Peyer's patch (tissue), 4 donors: ENCODE data around the gene HOXA5.

ENCODE experiments used
- CTCF ChIP-seq, 6 experiments: fragments of 450-650 bp in 4 of 6; fragments of 200-600 bp in 2 of 6; sonication (generic) in 1 of 6; IDR thresholded peaks; one replicate each; pipeline ENCODE4 v1.5.1; 2017 to 2019; ENCODE audit warnings: antibody characterized with exemption in 6 of 6, mild to moderate bottlenecking in 3 of 6, moderate library complexity in 1 of 6
- POLR2A ChIP-seq, 2 donors: fragments of 450-650 bp; IDR thresholded peaks; one replicate each; pipeline ENCODE4 v1.5.1; 2017; ENCODE audit warnings: antibody characterized with exemption in 2 of 2, mild to moderate bottlenecking in 2 of 2, moderate library complexity in 2 of 2

DNA sequence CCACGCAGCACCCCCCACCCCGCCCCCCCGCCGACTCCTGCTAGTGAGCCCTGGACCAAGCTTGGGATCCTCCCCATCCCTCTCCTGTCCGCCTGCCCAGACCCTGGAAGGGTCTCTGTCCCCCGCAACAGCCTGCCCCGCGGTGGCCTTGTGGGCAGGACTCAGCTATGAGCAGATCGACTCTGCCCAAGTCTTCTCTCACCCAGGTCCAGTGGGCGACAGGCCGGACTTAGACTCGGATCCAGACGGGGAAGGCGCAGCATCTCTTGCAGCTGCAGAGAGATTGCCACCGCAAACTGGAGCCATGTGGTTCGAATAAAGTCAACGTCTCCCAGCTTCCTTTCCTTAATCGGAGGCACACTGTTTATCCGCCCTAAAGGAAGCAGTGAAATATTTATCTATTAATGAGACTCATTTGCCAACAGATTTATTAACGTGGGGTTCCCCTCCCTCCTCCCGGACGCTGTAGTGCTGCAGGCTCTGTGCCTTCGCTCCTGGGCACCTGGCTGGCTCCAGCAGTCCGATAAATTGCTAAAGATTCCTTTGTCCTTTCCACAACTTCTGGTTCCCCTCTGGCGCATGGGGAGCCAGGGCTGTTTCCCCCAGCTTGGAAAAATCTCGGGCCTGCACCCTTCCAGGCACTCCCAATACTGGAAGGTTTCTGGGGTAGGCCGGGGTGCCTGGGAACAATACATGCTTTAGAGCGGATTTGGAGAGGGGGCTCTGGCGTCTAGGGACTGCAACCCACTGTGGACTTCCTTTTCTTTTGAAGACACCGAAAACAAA lies 13.6 kb upstream of the HOXA5 start:
- no peak for TF ChIP-seq CTCF (IDR thresholded peaks at IDR 0.05)
- no peak for TF ChIP-seq POLR2A (IDR thresholded peaks at IDR 0.05)
